Fibroblast of lung (primary cell): ENCODE measurements around the gene NLRC3. TPM values are rescaled to one million over a fixed set of nuclear protein-coding genes. Genes with fewer than 3 reads are reported as not detected.

Experiments used
- DNase-seq, 2 donors: peaks; one replicate each; pipeline versions ENCODE4 v3.0.0 to v3.0.0-alpha.2; 2010; ENCODE audit warnings: low read depth in 2 of 2
- H2AFZ ChIP-seq: 2 replicates; pipeline ENCODE4 v1.5.1; 2012; ENCODE audit warnings: low read length, control low read depth, inconsistent platforms
- H3K27ac ChIP-seq: 2 replicates; pipeline ENCODE4 v1.5.1; 2011; ENCODE audit warnings: low read length, control low read depth; ENCODE audit not compliant: insufficient read depth
- H3K27me3 ChIP-seq: 2 replicates; pipeline ENCODE4 v1.5.1; 2011; ENCODE audit warnings: mild to moderate bottlenecking, low read length; ENCODE audit not compliant: control insufficient read depth, insufficient read depth
- H3K36me3 ChIP-seq: 2 replicates; pipeline ENCODE4 v1.5.1; 2011; ENCODE audit warnings: low read length; ENCODE audit not compliant: control insufficient read depth, insufficient read depth
- H3K4me1 ChIP-seq: 2 replicates; pipeline ENCODE4 v1.5.1; 2011; ENCODE audit warnings: low read length; ENCODE audit not compliant: control insufficient read depth, insufficient read depth; ENCODE audit errors: extremely low read depth
- H3K4me2 ChIP-seq: 2 replicates; pipeline ENCODE4 v1.5.1; 2011; ENCODE audit warnings: low read length, control low read depth; ENCODE audit not compliant: insufficient read depth; ENCODE audit errors: extremely low read depth
- H3K4me3 ChIP-seq, 4 experiments: fragments of 200-600 bp in 1 of 4; sonication (generic) in 1 of 4; replicated peaks in 1 of 4; 2 replicates each; pipeline ENCODE4 v1.5.1; 2011 to 2016; ENCODE audit warnings: low read length in 4 of 4, low read depth in 3 of 4, mild to moderate bottlenecking in 3 of 4, control low read depth in 2 of 4, inconsistent platforms in 1 of 4, mixed read lengths in 1 of 4; ENCODE audit not compliant: insufficient read depth in 1 of 4; ENCODE audit errors: control extremely low read depth in 1 of 4
- H3K79me2 ChIP-seq: 2 replicates; pipeline ENCODE4 v1.5.1; 2012; ENCODE audit warnings: mild to moderate bottlenecking, low read length, inconsistent platforms; ENCODE audit not compliant: control insufficient read depth, insufficient read depth
- H3K9ac ChIP-seq: 2 replicates; pipeline ENCODE4 v1.5.1; 2011; ENCODE audit warnings: mild to moderate bottlenecking, low read length, control low read depth; ENCODE audit not compliant: insufficient read depth
- H3K9me3 ChIP-seq: 2 replicates; pipeline ENCODE4 v1.5.1; 2012; ENCODE audit warnings: low read depth, low read length; ENCODE audit not compliant: control insufficient read depth, insufficient read depth
- H4K20me1 ChIP-seq: 2 replicates; pipeline ENCODE4 v1.5.1; 2011; ENCODE audit warnings: low read length; ENCODE audit not compliant: control insufficient read depth, insufficient read depth; ENCODE audit errors: extremely low read depth
- EZH2 ChIP-seq: IDR thresholded peaks from 2 replicates; pipeline ENCODE4 v1.5.1; 2012; ENCODE audit warnings: low read length, control low read depth, mild to moderate bottlenecking; ENCODE audit errors: missing control alignments
- polyA plus RNA-seq, 2 donors: library from polyadenylated mRNA; depleted of rRNA in 1 of 2; stranded (reverse) in 1 of 2; unstranded in 1 of 2; fragments of >200 nt; gene quantifications; 2 replicates each; pipeline ENCODE4 v1.2.1, GENCODE V29; 2011 to 2012; ENCODE audit warnings: missing spikeins in 1 of 2
- total RNA-seq: library from RNA; depleted of rRNA; stranded (reverse); fragments of >200 nt; gene quantifications from 2 replicates; pipeline ENCODE4 v1.2.1, GENCODE V29; 2014
- TF ChIP-seq, protein P1 (sequence below), 2 donors: IDR thresholded peaks in 1 of 2; conservative IDR thresholded peaks in 1 of 2; 1 replicate in 1 of 2; 2 replicates in 1 of 2; pipeline ENCODE4 v1.5.1; 2011 to 2012; ENCODE audit warnings: low read length in 2 of 2, control low read depth in 1 of 2, inconsistent platforms in 1 of 2, low read depth in 1 of 2, mild to moderate bottlenecking in 1 of 2

NLRC3 gene
- total and polyA plus RNA-seq, 2 donors (not counting 1 experiment from before 2014, with no cell fraction given), result 0.17 TPM; not detected in 1

DNA sequence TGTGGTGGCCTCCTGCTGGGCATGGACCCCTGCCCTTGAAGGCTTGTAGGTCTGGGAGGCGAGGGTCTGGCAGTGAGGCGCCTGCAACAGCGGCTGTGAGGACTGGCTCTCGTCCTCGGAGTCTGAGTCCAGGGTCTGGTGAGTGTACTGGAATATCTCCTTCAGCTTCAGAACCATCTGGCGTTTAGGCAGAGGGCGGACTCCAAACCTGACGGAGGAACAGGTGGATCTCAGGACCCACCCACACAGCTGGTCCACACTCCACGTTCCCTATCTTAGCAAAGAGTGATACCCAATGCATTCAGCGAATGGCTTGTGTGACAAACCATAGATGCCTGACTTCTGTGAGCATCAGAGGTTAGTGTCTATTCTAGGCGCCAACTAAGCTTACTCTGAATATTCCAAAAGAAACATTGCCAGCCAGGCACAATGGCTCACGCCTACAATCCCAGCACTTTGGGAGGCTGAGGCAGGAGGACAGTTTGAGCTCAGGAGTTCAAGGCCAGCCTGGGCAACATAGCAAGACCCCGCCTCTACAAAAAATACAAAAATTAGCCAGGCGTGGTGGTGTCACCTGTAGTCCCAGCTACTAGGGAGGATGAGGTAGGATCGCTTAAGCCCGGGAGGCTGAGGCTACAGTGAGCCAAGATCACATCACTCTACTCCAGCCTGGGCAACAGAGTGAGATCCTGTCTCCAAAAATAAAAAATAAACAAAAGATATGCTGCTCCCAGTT, 6.3 kb upstream of the NLRC3 start:
- Histone ChIP-seq H3K4me3 (no peak overlapping the region), H3K27me3 (no peaks in the 10 kb centered on the region), H3K79me2 (no peaks in the 10 kb centered on the region), H3K9me3 (no peaks in the 10 kb centered on the region), H2AFZ (no peak overlapping the region), H3K27ac (no peak overlapping the region), H3K36me3 (peaks cover 2% of the 10 kb centered on the region), H3K4me2 (no peak overlapping the region), H4K20me1 (no peaks in the 10 kb centered on the region), H3K9ac (no peak overlapping the region), H3K4me1 (no peaks in the 10 kb centered on the region)
- DNase-seq, result no peak
- TF ChIP-seq, protein P1, sequence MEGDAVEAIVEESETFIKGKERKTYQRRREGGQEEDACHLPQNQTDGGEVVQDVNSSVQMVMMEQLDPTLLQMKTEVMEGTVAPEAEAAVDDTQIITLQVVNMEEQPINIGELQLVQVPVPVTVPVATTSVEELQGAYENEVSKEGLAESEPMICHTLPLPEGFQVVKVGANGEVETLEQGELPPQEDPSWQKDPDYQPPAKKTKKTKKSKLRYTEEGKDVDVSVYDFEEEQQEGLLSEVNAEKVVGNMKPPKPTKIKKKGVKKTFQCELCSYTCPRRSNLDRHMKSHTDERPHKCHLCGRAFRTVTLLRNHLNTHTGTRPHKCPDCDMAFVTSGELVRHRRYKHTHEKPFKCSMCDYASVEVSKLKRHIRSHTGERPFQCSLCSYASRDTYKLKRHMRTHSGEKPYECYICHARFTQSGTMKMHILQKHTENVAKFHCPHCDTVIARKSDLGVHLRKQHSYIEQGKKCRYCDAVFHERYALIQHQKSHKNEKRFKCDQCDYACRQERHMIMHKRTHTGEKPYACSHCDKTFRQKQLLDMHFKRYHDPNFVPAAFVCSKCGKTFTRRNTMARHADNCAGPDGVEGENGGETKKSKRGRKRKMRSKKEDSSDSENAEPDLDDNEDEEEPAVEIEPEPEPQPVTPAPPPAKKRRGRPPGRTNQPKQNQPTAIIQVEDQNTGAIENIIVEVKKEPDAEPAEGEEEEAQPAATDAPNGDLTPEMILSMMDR (conservative IDR thresholded peaks at IDR 0.05 in 1 of 2, IDR thresholded peaks at IDR 0.05 in 1 of 2; ENCODE audit: low read depth in 1 of 2, low read length in 2 of 2), result no peak
- TF ChIP-seq EZH2, result no peak

DNA sequence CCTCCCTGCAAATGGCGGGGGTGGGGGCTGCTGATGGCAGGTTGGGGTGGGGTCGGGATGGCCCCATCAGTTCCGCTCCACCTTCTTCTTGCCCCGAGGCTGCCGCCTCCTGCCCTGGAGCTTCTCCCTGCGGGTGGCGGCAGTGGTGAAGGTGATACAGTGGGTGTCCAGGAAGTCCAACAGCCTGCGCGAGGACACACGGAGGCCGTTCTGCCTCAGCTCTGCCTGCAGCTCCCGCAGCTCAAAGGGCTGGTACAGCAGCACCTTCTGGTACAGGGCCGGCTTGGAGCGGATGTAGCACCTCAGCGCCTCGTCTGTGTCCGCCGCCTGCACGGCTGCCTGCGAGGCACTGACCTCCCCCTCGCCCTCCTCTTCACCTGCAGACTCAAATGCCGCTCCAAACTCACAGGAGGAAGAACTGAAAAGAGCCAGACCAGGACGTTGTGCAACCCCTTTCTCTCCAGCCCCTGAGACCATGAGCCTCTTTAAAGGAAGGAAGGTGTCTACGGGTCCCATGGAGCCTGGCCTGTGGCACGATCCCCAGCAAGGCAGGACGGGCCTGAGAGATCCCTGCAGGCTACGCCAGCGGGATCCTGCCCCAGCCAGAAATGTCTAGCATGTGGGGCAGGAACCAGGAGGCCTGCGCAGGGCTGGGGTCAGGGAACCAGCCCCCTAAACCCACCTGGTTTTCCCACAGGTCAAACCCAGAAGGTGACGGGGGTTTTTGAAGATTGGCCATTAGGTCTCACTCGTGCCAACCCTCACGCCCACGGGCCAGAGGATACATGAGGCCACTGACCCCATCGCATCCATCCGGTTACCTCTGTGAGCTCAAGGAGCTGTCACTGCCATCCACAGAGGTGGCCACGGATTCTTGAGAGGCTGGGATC, 5.3 kb upstream of the NLRC3 start:
- Histone ChIP-seq H3K4me1 (no peaks in the 10 kb centered on the region), H3K9ac (no peak overlapping the region), H3K4me2 (no peak overlapping the region), H2AFZ (no peak overlapping the region), H3K4me3 (no peak overlapping the region), H4K20me1 (no peaks in the 10 kb centered on the region), H3K27me3 (no peaks in the 10 kb centered on the region), H3K79me2 (no peaks in the 10 kb centered on the region), H3K36me3 (peaks cover 2% of the 10 kb centered on the region), H3K27ac (no peak overlapping the region), H3K9me3 (no peaks in the 10 kb centered on the region)
- TF ChIP-seq, protein P1 (conservative IDR thresholded peaks at IDR 0.05 in 1 of 2, IDR thresholded peaks at IDR 0.05 in 1 of 2; ENCODE audit: low read depth in 1 of 2, low read length in 2 of 2), result no peak
- TF ChIP-seq EZH2, result no peak
- DNase-seq, result no peak

DNA sequence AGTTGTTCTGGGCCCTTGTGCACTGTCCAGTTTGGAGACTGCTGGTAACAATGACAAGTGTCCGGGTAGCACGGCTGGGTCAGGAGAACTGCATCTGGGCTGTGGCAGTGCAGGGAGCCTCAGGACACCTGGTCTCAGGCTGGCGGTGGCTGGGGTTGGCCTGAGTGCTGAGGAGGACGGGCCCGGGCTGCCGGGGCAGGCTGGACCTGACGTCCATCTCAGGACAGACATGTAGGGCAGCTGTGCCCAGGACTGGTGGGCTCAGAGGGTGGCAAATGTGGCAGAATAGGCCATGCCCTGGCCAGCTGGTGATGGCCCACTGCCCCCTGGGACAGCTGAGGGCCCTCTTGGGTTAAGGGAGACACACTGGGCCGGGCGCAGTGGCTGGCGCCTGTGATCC, 4.2 kb upstream of the NLRC3 start:
- no peaks in the 10 kb centered on the region for H3K79me2 ChIP-seq
- H3K9me3 ChIP-seq, result no peaks in the 10 kb centered on the region
- H3K9ac ChIP-seq, result no peak overlapping the region
- no peaks in the 10 kb centered on the region for H4K20me1 ChIP-seq
- TF ChIP-seq, protein P1 (conservative IDR thresholded peaks at IDR 0.05 in 1 of 2, IDR thresholded peaks at IDR 0.05 in 1 of 2; ENCODE audit: low read depth in 1 of 2, low read length in 2 of 2), result no peak
- TF ChIP-seq EZH2, result no peak
- H3K36me3 ChIP-seq, result peaks cover 2% of the 10 kb centered on the region
- DNase-seq, result no peak
- H3K4me1 ChIP-seq, result no peaks in the 10 kb centered on the region
- H3K27ac ChIP-seq, result no peak overlapping the region
- H3K27me3 ChIP-seq, result no peaks in the 10 kb centered on the region
- H2AFZ ChIP-seq, result no peak overlapping the region
- H3K4me3 ChIP-seq, result no peak overlapping the region
- H3K4me2 ChIP-seq, result no peak overlapping the region
